CD1c-positive myeloid dendritic cell (primary cell): Measurements from ENCODE around the gene GRK1.
A peak's percentile ranks its signal among the peaks of the same experiment; 100 is the strongest.

Source experiments
- DNase-seq: peaks from one replicate; pipeline ENCODE4 v3.0.0-alpha.2; 2016; ENCODE audit errors: extremely low spot score

GRK1 gene

GRCh38 chr13:113632706-113633484, 34.1 kb upstream of the GRK1 start:
- no peak for DNase-seq

GRCh38 chr13:113633485-113633873, 33.5 kb upstream of the GRK1 start:
- no peak for DNase-seq

GRCh38 chr13:113634279-113635047, 32.6 kb upstream of the GRK1 start:
- no peak for DNase-seq

DNA sequence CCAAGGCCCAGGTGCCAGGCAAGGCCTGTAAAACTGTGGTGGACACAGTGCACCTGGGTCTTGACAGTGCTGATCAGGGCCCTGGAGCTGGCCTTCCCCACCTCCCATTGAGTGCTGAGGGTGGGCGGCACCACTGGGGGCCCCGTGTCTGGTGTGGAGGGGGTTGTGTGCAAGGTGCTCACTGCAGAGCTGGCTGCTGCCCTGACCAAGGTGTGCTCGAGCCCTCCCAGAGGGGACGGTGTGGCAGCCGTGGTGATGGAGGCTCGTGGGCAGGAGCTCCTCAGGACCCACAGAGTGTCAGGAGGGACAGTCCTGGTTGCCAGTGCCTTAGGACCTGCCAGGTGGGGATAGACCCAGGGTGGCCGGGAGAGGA, 32.0 kb upstream of the GRK1 start:
- DNase-seq, result no peak

DNA sequence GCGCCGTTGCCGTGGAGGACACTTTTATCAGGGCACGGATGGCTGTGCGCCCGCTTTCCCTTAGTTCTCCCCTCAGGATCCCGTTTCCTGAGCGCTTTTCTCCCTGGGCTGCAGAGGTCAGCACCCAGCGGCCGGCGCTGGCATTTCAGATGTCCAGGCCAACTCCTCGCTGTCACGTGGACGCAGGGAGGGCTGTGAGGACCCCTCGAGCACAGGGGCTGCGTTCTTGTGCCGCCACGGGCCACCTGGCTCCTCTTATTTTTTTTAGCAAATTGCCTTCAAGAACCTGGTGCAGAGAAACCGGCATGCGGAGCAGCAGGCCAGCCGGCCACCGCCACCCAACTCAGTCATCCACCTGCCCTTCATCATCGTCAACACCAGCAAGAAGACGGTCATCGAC, 31.3 kb upstream of the GRK1 start:
- DNase-seq, result no peak

- no peak for DNase-seq
Observed at GRCh38 chr13:113636266-113636963, 30.6 kb upstream of the GRK1 start.

DNA sequence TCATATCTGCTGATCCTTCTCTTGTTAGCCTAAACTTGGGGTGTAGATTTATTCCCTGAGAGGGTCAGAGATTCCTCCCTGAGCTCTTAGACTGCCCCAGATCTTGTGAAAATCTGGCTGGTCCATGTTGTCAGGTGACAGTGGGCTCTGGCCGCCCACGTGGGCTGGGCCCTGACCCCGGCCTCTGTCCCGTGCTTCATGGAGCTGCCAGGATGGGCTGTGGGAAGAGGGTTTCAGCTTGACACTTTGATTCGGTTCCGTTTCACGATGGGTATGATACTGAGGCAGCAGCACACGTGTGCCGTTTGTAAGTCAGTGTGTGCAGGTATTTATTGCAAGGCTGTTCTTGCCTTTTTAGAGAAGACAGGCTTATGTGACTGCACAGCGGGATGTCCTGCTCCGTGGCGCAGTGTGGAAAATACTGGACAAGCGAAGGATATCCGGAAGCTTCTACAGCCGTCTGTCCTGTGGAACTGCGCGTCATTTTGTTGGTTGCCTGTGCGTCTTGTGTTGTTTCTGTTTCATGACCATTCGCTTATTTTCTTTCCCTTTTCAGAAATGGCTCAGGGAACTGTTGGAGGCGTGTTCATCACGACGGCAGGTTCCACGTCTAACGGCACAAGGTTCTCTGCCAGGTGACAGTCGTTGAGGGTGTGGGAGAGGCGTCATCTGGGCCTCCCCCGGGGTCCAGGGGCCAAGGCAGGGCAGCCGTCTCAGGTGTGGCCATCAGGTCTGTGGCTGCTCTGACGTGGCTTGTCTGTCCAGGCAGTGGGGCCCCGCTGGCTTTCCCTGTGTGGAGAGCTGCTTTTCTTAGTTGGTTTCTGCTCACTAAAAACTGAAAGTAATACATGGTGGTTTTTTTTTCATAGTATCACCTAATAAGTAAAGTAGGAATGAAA, 29.5 kb upstream of the GRK1 start:
- no peak for DNase-seq

DNA sequence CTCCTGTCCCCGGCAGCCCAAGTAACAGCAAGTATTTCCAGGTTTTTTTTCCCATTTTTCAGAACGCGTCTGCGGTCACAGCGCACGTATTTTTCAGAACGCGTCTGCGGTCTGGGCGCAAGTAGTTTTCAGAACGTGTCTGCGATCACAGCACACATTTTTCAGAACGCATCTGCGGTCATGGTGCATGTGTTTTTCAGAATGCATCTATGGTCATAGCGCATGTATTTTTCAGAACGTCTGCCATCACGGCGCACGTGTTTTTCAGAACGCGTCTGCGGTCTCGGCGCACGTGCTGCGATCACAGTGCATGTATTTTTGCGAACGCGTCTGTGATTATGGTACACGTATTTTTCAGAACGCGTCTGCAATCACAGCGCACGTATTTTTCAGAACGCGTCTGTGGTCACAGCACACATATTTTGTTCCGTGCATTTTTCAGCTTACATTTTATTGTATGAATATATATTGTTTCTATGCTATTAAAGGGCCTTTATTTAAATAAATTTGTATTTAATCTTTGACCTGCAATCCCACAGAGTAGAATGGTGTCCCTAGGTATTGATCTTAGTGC, 28.8 kb upstream of the GRK1 start:
- no peak for DNase-seq

GRCh38 chr13:113638806-113639205, 28.2 kb upstream of the GRK1 start:
- no peak for DNase-seq

- DNase-seq, result no peak
Observed at GRCh38 chr13:113639616-113640262, 27.3 kb upstream of the GRK1 start.

GRCh38 chr13:113641426-113641825, 25.6 kb upstream of the GRK1 start:
- DNase-seq, result no peak

DNA sequence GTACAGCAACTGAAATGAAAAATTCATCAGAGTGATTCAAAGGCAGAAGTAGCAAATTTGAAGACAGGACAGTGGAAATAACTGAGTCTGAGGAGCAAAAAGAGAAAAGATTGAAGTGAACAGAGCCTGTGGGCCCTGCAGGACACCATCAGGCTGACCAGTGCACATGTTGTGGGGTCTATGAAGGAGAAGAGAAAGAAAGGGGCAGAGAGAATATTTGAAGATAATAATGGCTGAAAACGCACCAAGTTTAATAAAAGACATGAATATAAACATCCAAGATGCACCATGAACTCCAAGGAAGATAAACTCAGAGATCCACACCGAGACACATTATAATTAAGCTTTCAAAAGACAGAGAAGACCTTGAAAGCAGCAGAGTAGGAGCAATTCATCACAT, 24.5 kb upstream of the GRK1 start:
- DNase-seq, result no peak

GRCh38 chr13:113643593-113643992, 23.4 kb upstream of the GRK1 start:
- no peak for DNase-seq

GRCh38 chr13:113644800-113645199, 22.2 kb upstream of the GRK1 start:
- no peak for DNase-seq

DNA sequence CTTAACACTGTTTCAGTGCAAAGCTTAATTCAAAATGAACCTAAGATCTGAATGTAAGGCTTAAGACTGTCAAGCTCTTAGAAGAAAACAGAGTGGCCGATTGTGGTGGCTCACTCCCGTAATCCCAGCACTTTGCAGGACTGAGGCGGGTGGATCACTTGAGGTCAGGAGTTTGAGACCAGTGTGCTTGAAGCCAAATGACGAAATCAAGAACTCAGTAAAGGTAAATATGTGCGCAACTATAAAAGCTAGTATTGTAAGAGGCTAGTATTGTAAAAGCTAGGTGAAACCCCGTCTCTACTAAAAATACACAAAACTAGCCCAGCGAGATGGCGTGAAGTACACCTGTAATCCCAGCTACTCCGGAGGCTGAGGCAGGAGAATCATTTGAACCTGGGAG, 21.7 kb upstream of the GRK1 start:
- DNase-seq, result no peak

DNA sequence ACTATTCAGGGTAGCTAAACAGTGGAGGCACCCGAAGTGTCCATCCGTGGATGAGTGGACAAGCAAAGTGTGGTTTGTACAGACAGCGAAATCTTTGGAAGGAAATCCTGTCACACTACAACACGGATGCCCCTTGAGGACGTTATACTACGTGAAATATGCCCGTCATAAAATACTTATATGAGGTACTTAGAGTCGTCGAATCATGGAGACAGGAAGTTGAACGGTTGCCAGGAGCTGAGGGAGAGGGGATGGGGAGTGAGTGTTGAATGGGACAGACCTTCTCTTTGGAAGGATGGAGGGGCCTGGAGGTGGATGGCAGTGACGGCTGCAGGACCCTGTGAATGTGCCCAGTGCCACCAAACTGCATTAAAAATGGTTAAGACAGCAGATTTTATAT, 20.6 kb upstream of the GRK1 start:
- DNase-seq, result no peak

DNA sequence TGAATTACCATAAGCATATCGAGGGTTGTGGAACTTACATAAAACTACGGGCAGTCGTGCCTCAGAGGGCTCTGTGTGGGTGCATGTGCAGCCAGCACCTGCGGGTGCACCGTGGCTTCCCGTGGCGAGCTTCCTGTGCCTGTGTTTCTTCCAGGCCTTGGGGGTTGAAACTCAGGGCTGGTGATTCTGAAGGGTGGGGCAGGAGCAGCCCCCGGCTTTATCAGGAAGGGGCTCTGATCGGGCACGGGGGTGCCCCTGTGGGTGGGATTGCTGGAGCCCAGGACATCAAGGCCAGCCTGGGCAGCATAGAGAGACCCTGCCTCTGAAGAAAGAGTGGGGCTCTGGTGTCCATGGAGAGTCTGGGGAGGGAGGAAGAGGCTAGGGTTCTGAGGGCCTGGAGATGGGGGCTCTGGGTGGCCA, 20.1 kb upstream of the GRK1 start:
- DNase-seq, result no peak

DNA sequence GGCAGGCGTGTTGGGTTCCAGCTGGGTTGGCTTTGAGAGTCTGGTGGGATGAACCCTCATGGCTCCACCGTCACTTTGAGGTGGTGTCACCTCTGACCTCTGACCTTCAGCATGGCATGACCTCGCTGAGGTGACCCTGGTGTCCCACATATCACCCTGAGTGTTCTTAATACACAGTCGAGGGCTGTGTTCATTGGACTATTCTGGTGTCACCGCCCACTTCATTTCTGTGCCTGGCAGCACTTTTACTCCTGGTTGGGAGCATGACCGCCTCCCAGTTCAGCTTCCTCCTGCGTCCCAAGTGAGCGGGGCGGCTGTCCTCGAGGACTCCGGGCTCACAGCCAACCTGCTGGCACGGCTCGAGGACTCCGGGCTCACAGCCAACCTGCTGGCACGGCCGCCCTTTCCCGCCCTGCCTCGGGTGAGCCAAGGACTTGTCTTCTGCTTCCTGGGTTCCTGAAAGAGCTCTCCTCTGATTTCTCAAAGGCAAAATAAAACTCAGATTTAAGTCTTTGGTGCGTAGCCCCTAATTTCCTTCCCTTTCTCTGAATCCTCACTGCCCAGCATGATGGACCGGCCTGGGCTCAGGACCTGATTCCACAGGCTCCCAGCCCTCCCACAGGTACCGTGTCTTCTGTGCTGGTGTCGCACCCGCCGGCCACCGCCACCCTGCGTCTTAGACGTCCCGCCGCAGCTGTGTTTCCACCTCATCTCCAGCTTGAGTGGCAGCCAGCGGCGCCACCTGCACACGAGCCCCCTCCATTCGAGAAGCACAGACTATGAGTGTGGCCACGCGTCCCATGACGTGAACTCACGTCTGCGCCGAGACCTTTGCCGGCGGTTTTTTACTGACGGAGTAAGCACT, 19.4 kb upstream of the GRK1 start:
- peak; percentile 28 for DNase-seq

GRCh38 chr13:113648216-113648610, 18.8 kb upstream of the GRK1 start:
- DNase-seq, result no peak

- DNase-seq, result no peak
Observed at GRCh38 chr13:113649212-113649611, 17.8 kb upstream of the GRK1 start.
